K562 (cell line): ENCODE measurements around the gene OR6C74. TPM values are rescaled to one million over a fixed set of nuclear protein-coding genes. Genes with fewer than 3 reads are reported as not detected.

Experiments
- ATAC-seq: fragments of 200-7000 bp; cut with Tn5 transposase; 3 replicates; pipeline ENCODE4 v1.9.1; 2020; ENCODE audit warnings: moderate library complexity
- BruUV-seq: library from RNA; stranded (reverse); fragments of 400-500 nt; replicated peaks from 2 replicates; lab custom pipeline; 2021; lab: Mats Ljungman, UMichigan
- CTCF ChIA-PET: fragments of 300-600 bp; formaldehyde crosslinking; extraction: SDS; loops from one replicate; lab custom pipeline; 2021; ENCODE audit warnings: low intra/inter-chr PET ratio; lab: Yijun Ruan, JAX
- POLR2A ChIA-PET: fragments of 300-600, 350-650 bp; sonication (Branson Sonifier 250); formaldehyde crosslinking; extraction: SDS; loops from one replicate; lab custom pipeline; 2021; ENCODE audit warnings: antibody characterized with exemption, inconsistent platforms; lab: Yijun Ruan, JAX
- DNase-seq, 4 experiments: peaks; one replicate each; pipeline versions ENCODE4 v3.0.0 to v3.0.0-alpha.2; 2011 to 2018; ENCODE audit warnings: low spot score in 3 of 4, mixed read lengths in 3 of 4; ENCODE audit errors: extremely low read depth in 1 of 4
- FAIRE-seq: peaks from 2 replicates; lab custom pipeline; 2011; peaks lifted over from hg19 to GRCh38; lab: Jason Lieb, UNC
- H2AFZ ChIP-seq: 2 replicates; pipeline ENCODE4 v1.6.0; 2011; ENCODE audit warnings: low read depth, low read length, control low read depth, inconsistent platforms
- H3K27ac ChIP-seq: fragments of 200-600 bp; 3 replicates; pipeline ENCODE4 v1.8.0; 2011; ENCODE audit warnings: low read depth, mild to moderate bottlenecking, control low read depth, inconsistent platforms, low read length, moderate library complexity, mixed read lengths; ENCODE audit errors: extremely low read depth
- H3K27me3 ChIP-seq, 2 experiments: fragments of 300-600 bp in 1 of 2; 2 replicates in 1 of 2; 3 replicates in 1 of 2; pipeline versions ENCODE4 v1.6.0 to v1.8.0; 2011; ENCODE audit warnings: inconsistent platforms in 2 of 2, low read length in 2 of 2, mild to moderate bottlenecking in 1 of 2, mixed read lengths in 1 of 2, moderate library complexity in 1 of 2; ENCODE audit not compliant: control insufficient read depth in 2 of 2, insufficient read depth in 2 of 2
- H3K36me3 ChIP-seq: fragments of 300-600 bp; 3 replicates; pipeline ENCODE4 v1.8.0; 2011; ENCODE audit warnings: mild to moderate bottlenecking, low read length, inconsistent platforms; ENCODE audit not compliant: control insufficient read depth, insufficient read depth
- H3K4me1 ChIP-seq, 2 experiments: fragments of 200-600 bp in 1 of 2; replicated peaks in 1 of 2; 2 replicates in 1 of 2; 3 replicates in 1 of 2; pipeline versions ENCODE4 v1.5.1 to v1.8.0; 2011; ENCODE audit warnings: inconsistent platforms in 2 of 2, low read length in 2 of 2, mild to moderate bottlenecking in 1 of 2, mixed read lengths in 1 of 2, moderate library complexity in 1 of 2; ENCODE audit not compliant: control insufficient read depth in 2 of 2, insufficient read depth in 2 of 2
- H3K4me2 ChIP-seq: 2 replicates; pipeline ENCODE4 v1.6.1; 2011; ENCODE audit warnings: low read length, control low read depth, inconsistent platforms, mixed read lengths; ENCODE audit not compliant: insufficient read depth
- H3K4me3 ChIP-seq: fragments of 200-600 bp; sonication (generic), shearing (Covaris generic); 2 replicates; pipeline ENCODE4 v1.5.1; 2016; ENCODE audit warnings: control low read depth, inconsistent platforms
- H3K79me2 ChIP-seq: fragments of 200-600 bp; 3 replicates; pipeline ENCODE4 v1.8.0; 2011; ENCODE audit warnings: low read length, inconsistent platforms; ENCODE audit not compliant: control insufficient read depth, insufficient read depth
- H3K9ac ChIP-seq, 2 experiments: 2 replicates each; pipeline versions ENCODE4 v1.6.0 to v1.6.1; 2011; ENCODE audit warnings: low read depth in 2 of 2, low read length in 2 of 2, control low read depth in 1 of 2, inconsistent platforms in 1 of 2, mild to moderate bottlenecking in 1 of 2, mixed read lengths in 1 of 2; ENCODE audit not compliant: insufficient read depth in 1 of 2
- H3K9me1 ChIP-seq: one replicate; pipeline ENCODE4 v1.6.0; 2011; ENCODE audit warnings: inconsistent platforms, mild to moderate bottlenecking, low read length, moderate library complexity; ENCODE audit not compliant: control insufficient read depth, insufficient read depth
- H3K9me3 ChIP-seq: replicated peaks from 2 replicates; pipeline ENCODE4 v1.5.1; 2011; ENCODE audit warnings: low read depth, low read length, inconsistent platforms; ENCODE audit not compliant: control insufficient read depth, insufficient read depth
- H4K20me1 ChIP-seq: replicated peaks from 2 replicates; pipeline ENCODE4 v1.6.1; 2011; ENCODE audit warnings: low read length, inconsistent platforms, mixed read lengths; ENCODE audit not compliant: control insufficient read depth, insufficient read depth
- BCL6 ChIP-seq: fragments of 250-450 bp; sonication (Bioruptor Pico); IDR thresholded peaks from 2 replicates; pipeline ENCODE4 v1.4.0; 2020
- CBFA2T2 ChIP-seq: fragments of 450-650 bp; conservative IDR thresholded peaks from 2 replicates; pipeline ENCODE4 v1.6.1; 2017; ENCODE audit warnings: mild to moderate bottlenecking
- CEBPG ChIP-seq, 3 experiments: fragments of 200-800 bp in 1 of 3; sonication (Bioruptor generic) in 1 of 3; sonication (generic) in 1 of 3; formaldehyde crosslinking in 1 of 3; IDR thresholded peaks in 2 of 3; conservative IDR thresholded peaks in 1 of 3; 2 replicates each; pipeline versions ENCODE4 v1.6.1 to v1.8.0; 2016 to 2022; ENCODE audit warnings: missing compliant biosample characterization in 2 of 3, missing genetic modification characterization in 2 of 3, mild to moderate bottlenecking in 1 of 3, missing genetic modification reagents in 1 of 3
- DPF2 ChIP-seq: fragments of 450-650 bp; IDR thresholded peaks from 2 replicates; pipeline ENCODE4 v1.6.1; 2016
- FOXM1 ChIP-seq, 2 experiments: fragments of 450-650 bp in 1 of 2; sonication (generic) in 1 of 2; formaldehyde crosslinking in 1 of 2; IDR thresholded peaks; 2 replicates each; pipeline versions ENCODE4 v1.6.1 to v1.9.0; 2017 to 2022; ENCODE audit warnings: low read depth in 2 of 2, mild to moderate bottlenecking in 2 of 2, missing genetic modification reagents in 1 of 2, moderate library complexity in 1 of 2
- MEF2D ChIP-seq: conservative IDR thresholded peaks from 2 replicates; pipeline ENCODE4 v1.6.1; 2016; ENCODE audit warnings: low read depth, missing genetic modification characterization, missing compliant biosample characterization
- POLR3G ChIP-seq: IDR thresholded peaks from 2 replicates; pipeline ENCODE4 v1.6.1; 2011; ENCODE audit not compliant: insufficient read length, insufficient replicate concordance; ENCODE audit errors: extremely low read depth
- RFX5 ChIP-seq: IDR thresholded peaks from 2 replicates; pipeline ENCODE4 v1.6.1; 2011; ENCODE audit warnings: low read depth, mild to moderate bottlenecking, improper control_type of control experiment, low read length
- SAP30 ChIP-seq: fragments of 200-600 bp; sonication (generic); IDR thresholded peaks from 2 replicates; pipeline ENCODE4 v1.6.1; 2012; ENCODE audit warnings: borderline replicate concordance, low read depth, mild to moderate bottlenecking, moderate library complexity, low read length, control low read depth, inconsistent platforms; ENCODE audit not compliant: insufficient read depth, poor library complexity, severe bottlenecking
- SETDB1 ChIP-seq: IDR thresholded peaks from one replicate; pipeline ENCODE4 v1.6.1; 2012; ENCODE audit warnings: low read length, control low read depth, inconsistent platforms
- ZFP36 ChIP-seq: fragments of 150-350 bp; IDR thresholded peaks from 2 replicates; pipeline ENCODE4 v1.6.1; 2018; ENCODE audit warnings: low read length, low read depth; ENCODE audit not compliant: partially characterized antibody
- ZFP91 ChIP-seq: sonication (generic); formaldehyde crosslinking; IDR thresholded peaks from 2 replicates; pipeline ENCODE4 v1.8.0; 2022; ENCODE audit warnings: mild to moderate bottlenecking, missing genetic modification reagents
- ZNF143 ChIP-seq: sonication (generic); formaldehyde crosslinking; IDR thresholded peaks from 2 replicates; pipeline ENCODE4 v1.9.0; 2022; ENCODE audit warnings: mild to moderate bottlenecking, missing genetic modification reagents
- ZNF778 ChIP-seq: fragments of 450-650 bp; formaldehyde crosslinking; IDR thresholded peaks from 2 replicates; pipeline ENCODE4 v1.4.0; 2020; ENCODE audit warnings: mild to moderate bottlenecking, moderate library complexity
- ZSCAN29 ChIP-seq: fragments of 450-650 bp; IDR thresholded peaks from 2 replicates; pipeline ENCODE4 v1.6.1; 2017
- WGBS: fragments of 100-300 bp; shearing (Covaris generic); methylation state at CpG from one replicate; pipeline ENCODE4 v1.1.6; 2016; ENCODE audit warnings: low coverage, mixed read lengths; ENCODE audit not compliant: insufficient coverage; ENCODE audit errors: missing lambda C conversion rate; 5-methylcytosine and 5-hydroxymethylcytosine counted together
- in situ Hi-C: fragments of 300-500 bp; cut with MboI; formaldehyde crosslinking; loops from 4 replicates; pipeline ENCODE4 v1.15.0; 2018; ENCODE audit warnings: inconsistent platforms, mixed read lengths
- intact Hi-C: fragments of 100-400 bp; cut with micrococcal nuclease; formaldehyde crosslinking; loops from 2 replicates; pipeline ENCODE4 v1.14.2; 2022
- polyA plus RNA-seq, 8 experiments: library from polyadenylated mRNA; depleted of rRNA in 4 of 8; stranded (reverse) in 5 of 8; unstranded in 3 of 8; fragments of >200 nt; fragmentation: Nextera tagmentation in 2 of 8; fragmentation: Illumina TruSeq in 1 of 8; extraction: Ambion mirVana in 2 of 8; extraction: Trizol in 1 of 8; gene quantifications; 2 replicates each; pipeline versions ENCODE4 v1.2.1 to v1.2.3, GENCODE V29; 2011 to 2014; ENCODE audit warnings: inconsistent platforms in 1 of 8, missing spikeins in 1 of 8
- total RNA-seq, 7 experiments: library from RNA; depleted of rRNA in 6 of 7; stranded (reverse); fragments of >200 nt in 6 of 7; fragmentation: Illumina TruSeq in 2 of 7; extraction: Trizol in 2 of 7; gene quantifications; 2 replicates each; pipeline versions ENCODE4 v1.2.1 to v1.2.3, GENCODE V29; 2011 to 2021; ENCODE audit warnings: low replicate concordance in 1 of 7

OR6C74 gene
- total and polyA plus RNA-seq, 9 of the 15 experiments (the other 6 are each of a cell fraction or from before 2014, with no cell fraction given), result not detected

DNA sequence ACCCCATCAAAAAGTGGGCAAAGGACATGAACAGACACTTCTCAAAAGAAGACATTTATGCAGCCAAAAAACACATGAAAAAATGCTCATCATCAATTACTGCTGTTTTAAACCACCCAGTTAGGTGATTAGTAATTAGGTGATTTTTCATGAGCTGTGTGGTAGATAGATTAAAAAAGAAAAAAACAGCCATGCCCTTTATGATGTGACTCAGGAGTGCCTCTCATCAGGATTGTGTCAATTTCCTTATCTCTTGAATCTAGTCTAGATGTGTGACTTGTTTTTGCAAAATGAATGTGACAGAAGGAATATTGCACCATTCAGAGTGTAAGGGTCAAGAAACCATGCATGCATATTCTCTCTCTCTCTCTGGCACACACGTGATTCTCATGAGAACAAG, 17.9 kb upstream of the OR6C74 start:
- no peaks in the 10 kb centered on the region for H3K79me2 ChIP-seq
- H2AFZ ChIP-seq, result no peak overlapping the region
- no peaks in the 10 kb centered on the region for H3K27me3 ChIP-seq
- H3K27ac ChIP-seq, result no peak overlapping the region
- TF ChIP-seq SETDB1 (no peak), FOXM1 (IDR thresholded peaks at IDR 0.05; ENCODE audit: low read depth) (no peak), FOXM1 (CRISPR knock-in tag; IDR thresholded peaks at IDR 0.05; ENCODE audit: low read depth) (no peak), DPF2 (no peak), MEF2D (no peak), ZNF143 (no peak), SAP30 (no peak), CBFA2T2 (no peak)
- intact Hi-C loops (no loop called here), in situ Hi-C loops (no loop called here)
- H3K9me3 ChIP-seq, result no peaks in the 10 kb centered on the region
- no peaks in the 10 kb centered on the region for H3K4me1 ChIP-seq
- no peak for ATAC-seq
- no peak overlapping the region for H3K9ac ChIP-seq
- 0% methylated on average over 1 of the region's 1 CpG for WGBS
- ChIA-PET CTCF (no interaction called here), POLR2A (no interaction called here)
- no peak for DNase-seq
- no peak overlapping the region for H3K4me2 ChIP-seq
- no peak for FAIRE-seq
- H3K4me3 ChIP-seq, result no peak overlapping the region
- BruUV-seq, result no TSS peak
- no peaks in the 10 kb centered on the region for H4K20me1 ChIP-seq
- no peaks in the 10 kb centered on the region for H3K9me1 ChIP-seq
- H3K36me3 ChIP-seq, result no peaks in the 10 kb centered on the region

DNA sequence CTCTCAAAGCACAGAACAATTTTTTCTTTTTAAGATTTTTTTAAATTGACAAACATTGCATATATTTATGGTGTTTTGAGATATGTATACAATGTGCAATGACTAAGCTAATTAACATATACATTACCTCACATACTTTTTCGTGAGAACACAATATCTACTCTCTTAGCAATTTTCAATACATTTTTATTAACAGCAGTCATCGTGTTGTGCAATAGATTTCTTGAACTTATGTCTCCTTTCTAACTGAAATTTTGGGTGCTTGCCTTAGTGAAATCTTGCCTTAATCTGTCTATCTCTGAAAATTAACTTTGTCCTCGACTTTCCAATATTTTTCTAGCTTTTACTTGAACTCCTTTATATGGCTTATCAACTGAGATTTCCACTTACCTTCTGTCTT, 16.8 kb upstream of the OR6C74 start:
- intact Hi-C loops, result no loop called here
- no peak for TF ChIP-seq POLR3G
- TF ChIP-seq ZSCAN29, result no peak
- TF ChIP-seq RFX5, result no peak
- TF ChIP-seq ZFP36, result no peak
- TF ChIP-seq ZNF778 (CRISPR knock-in tag), result no peak
- TF ChIP-seq ZFP91 (CRISPR knock-in tag), result no peak
- no peak for TF ChIP-seq CEBPG (CRISPR knock-in tag; IDR thresholded peaks at IDR 0.05)
- TF ChIP-seq CEBPG (tag; conservative IDR thresholded peaks at IDR 0.05 in 1 of 2, IDR thresholded peaks at IDR 0.05 in 1 of 2), result 0 out of 4 replicates have a peak, but pooled peaks of 1 of the 2 experiments have one; percentile 11
- TF ChIP-seq BCL6, result no peak
- no peak for TF ChIP-seq SAP30
- FAIRE-seq, result no peak
- ATAC-seq, result no peak
- H3K4me3 ChIP-seq, result no peak overlapping the region
- no peak overlapping the region for H3K27ac ChIP-seq
- H3K9ac ChIP-seq, result no peak overlapping the region
- no peak for DNase-seq
- no peak overlapping the region for H2AFZ ChIP-seq
- no TSS peak for BruUV-seq
- no peaks in the 10 kb centered on the region for H3K36me3 ChIP-seq
- ChIA-PET POLR2A (no interaction called here), CTCF (no interaction called here)
- no peaks in the 10 kb centered on the region for H3K79me2 ChIP-seq
- no peak overlapping the region for H3K4me2 ChIP-seq
- H3K27me3 ChIP-seq, result no peaks in the 10 kb centered on the region
- WGBS, result 0% methylated on average over 3 of the region's 3 CpGs
- H3K4me1 ChIP-seq, result no peaks in the 10 kb centered on the region
- H3K9me3 ChIP-seq, result no peaks in the 10 kb centered on the region
- in situ Hi-C loops, result no loop called here
- H4K20me1 ChIP-seq, result no peaks in the 10 kb centered on the region
- no peaks in the 10 kb centered on the region for H3K9me1 ChIP-seq
